ENCODE measurements around the gene ASF1B.
A peak's percentile ranks its signal among the peaks of the same experiment; 100 is the strongest.

Gene ASF1B

DNA sequence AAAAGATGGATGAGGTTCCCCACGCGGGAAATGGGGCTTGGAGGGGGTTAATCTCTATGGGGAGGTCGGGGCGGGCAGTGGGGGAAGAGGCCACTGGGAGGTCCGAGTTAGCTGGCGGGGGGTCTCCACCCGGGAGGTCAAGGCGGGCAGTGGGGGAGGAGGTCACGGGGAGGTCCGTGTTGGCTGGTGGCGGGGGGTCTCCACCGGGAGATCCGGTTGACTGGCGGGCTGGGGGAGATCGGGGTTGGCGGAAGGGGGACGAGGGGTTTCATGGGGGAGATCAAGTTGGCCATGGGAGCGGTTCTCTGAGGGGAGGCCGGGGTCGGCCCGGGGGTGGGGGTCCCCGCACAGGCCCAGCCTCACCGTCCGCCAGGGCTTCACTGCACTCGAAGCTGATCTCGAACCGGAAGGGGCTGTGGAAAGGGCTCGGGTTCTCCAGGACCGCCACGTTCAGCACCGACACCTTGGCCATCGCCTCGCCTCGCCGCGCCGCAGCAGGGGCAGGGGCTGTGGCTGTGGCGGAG is 342 bp downstream of the ASF1B start:
- TF ChIP-seq POLR2A (IDR thresholded peaks at IDR 0.05; ENCODE audit: low read length), result no peak
- TF ChIP-seq GATA1 (IDR thresholded peaks at IDR 0.05; ENCODE audit: low read depth, low read length), result no peak
- no peak for DNase-seq

GRCh38 chr19:14135355-14135754 is 1.0 kb downstream of the ASF1B start:
- no peak for DNase-seq
- TF ChIP-seq GATA1 (IDR thresholded peaks at IDR 0.05; ENCODE audit: low read depth, low read length) (no peak), POLR2A (IDR thresholded peaks at IDR 0.05; ENCODE audit: low read length) (no peak)

DNA sequence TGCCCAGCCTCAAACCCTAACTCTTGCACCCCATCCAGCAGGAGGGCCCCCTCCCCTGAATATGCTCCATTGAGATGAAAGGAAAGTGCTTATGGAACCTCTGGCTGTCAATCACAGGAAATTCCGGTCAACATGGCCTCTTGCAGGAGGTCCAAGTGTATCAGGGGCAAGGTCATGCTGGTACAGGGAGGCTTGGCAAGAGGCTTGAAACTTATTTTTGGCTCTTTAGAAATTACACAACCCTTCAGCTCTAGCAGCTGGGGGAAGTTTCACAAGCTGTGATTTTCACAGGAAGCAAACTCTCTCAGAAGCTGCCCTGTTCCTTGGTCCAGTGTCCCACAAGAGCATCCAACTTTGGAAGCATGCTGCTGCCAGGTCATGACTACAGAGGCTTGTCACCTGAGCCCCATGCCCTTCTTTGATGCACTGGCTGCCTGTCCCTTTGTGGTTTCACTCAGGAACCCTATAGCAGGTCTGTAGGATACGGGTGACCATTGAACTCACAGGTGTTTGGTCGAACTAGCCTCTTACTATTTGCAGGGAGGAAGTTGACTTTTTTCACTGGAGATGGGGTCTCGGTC is 8.4 kb downstream of the ASF1B start:
- TF ChIP-seq POLR2A (IDR thresholded peaks at IDR 0.05; ENCODE audit: low read length), result no peak
- no peak for TF ChIP-seq GATA1 (IDR thresholded peaks at IDR 0.05; ENCODE audit: low read depth, low read length)

DNA sequence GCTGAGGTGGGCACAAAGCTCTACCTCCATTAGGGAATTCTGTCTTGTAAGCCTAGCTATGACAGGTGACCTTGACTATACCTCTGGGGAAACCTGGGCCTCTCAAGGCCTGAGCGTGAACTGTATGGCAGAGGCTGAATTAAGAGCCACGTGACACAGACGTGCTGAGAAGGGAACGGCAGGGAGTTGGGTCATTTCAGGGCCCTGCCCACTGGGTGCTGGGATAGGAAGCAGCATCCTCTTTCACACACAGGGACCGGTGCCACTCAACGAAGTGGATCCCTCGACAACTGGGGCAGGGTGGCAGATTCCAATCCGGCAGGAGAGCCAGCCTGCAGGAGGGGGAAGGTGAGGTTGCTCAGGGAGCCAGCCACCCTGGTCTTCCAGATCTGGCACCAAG is 9.2 kb downstream of the ASF1B start:
- DNase-seq, result no peak
- TF ChIP-seq POLR2A (IDR thresholded peaks at IDR 0.05; ENCODE audit: low read length) (no peak), GATA1 (IDR thresholded peaks at IDR 0.05; ENCODE audit: low read depth, low read length) (no peak)

More for the DNA sequence above, 8.4 kb downstream of the ASF1B start:
- DNase-seq, result no peak

GRCh38 chr19:14122924-14123323 is 13.5 kb downstream of the ASF1B start:
- no peak for TF ChIP-seq GATA1 (IDR thresholded peaks at IDR 0.05; ENCODE audit: low read depth, low read length)
- no peak for TF ChIP-seq POLR2A (IDR thresholded peaks at IDR 0.05; ENCODE audit: low read length)
- DNase-seq, result no peak

DNA sequence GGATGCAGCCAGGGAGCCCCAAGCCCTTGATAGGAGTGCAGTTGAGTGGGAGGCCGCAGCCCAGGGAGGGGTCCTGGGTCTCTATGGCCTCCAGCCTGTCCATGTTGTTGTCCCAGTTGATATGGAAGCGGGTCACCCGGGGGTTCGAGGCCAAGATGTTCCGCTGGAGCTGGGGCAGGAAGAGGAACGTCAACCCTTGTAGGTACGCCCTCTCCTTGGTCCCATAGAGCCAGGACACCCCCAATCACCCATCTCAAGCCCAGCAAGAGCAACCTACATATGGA is 15.9 kb downstream of the ASF1B start:
- DNase-seq, result no peak
- TF ChIP-seq POLR2A (IDR thresholded peaks at IDR 0.05; ENCODE audit: low read length) (no peak), GATA1 (IDR thresholded peaks at IDR 0.05; ENCODE audit: low read depth, low read length) (no peak)

DNA sequence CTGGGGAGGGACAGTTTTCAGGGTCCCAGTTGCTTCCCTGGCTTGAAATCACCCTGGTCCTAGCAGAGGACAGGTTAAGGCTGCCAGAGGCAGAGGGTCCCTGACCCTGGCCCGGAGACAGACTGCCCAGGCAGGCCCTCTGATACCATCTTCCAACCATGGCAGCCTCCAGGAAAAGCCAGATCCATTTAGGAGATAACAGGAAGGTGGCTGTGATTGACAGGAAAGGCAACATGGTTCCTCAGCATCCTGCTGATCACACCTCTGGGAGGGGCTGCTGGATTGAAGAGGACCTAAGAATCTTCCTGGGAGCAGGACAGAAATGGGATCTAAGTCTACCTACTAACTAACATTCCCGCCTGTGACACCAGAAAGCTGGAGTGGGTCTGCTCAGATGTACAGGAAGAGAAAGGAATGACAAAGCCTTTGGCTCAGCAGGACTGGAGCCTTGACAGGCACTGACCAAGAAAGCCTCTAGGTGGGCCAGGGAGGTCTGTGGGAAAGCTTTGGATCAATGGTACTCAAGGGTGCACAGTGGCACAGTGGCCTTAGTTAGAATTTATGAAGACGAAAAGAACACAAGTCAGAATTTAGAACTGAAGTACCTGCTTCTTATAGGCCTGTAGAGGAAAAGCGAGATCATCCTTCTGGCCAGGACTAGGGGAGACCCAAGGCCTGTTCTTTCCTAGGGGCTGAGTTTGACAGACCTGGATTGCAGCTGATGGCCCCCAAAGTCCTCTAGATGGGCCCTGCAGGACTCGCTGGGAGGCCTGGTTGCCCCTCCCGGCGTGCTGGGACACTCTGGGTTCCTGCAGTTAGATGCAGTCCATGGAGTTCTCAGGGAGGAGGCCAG is 16.5 kb downstream of the ASF1B start:
- no peak for DNase-seq
- no peak for TF ChIP-seq POLR2A (IDR thresholded peaks at IDR 0.05; ENCODE audit: low read length)
- TF ChIP-seq GATA1 (IDR thresholded peaks at IDR 0.05; ENCODE audit: low read depth, low read length), result no peak

- no peak for TF ChIP-seq GATA1 (IDR thresholded peaks at IDR 0.05; ENCODE audit: low read depth, low read length)
- DNase-seq, result no peak
Measured at GRCh38 chr19:14119146-14119545, 17.2 kb downstream of the ASF1B start.

DNA sequence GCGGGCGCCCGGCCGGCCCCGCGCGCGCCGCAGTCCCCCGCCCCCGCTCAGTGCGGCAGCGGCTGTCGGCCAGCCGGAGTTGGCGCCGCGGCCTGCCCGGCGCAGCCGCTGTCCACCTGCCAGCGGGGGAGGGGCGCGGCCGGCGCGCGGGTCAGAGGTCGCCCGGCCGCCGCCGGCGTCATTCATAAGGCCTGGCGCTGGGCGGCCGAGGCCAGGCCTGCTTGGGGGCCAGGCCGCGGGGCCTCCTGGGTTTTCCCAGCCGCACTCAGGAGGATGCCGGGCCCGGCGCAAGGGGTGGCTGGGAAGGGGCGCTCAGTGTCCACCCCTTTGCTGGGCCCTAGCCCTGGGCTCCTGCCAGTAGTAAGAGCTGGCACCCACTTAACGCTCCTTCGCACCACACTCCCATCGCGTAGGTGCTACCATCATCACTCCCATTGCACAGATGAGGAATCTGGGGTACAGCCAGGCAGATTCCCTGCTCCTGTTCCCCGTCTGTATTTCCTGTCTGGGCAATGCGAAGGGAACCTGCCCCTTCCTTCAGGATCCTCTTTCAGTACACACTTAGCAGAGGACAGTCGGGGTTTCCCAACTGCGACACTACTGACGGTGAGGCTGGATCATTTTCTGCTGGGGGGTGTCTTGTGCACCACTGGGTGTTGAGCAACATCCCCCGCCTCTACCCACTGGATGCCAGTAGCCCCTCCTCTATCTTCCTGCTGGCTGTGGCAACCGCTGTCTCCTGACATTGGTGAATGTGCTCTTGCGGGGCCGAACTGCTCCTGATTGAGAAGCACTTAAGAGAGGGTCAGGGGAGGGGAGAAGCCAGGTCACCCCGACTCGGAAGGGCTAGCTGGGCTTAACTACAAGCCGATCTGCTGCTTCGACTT is 18.0 kb downstream of the ASF1B start:
- DNase-seq, result peak; percentile 50 to 59
- TF ChIP-seq GATA1 (IDR thresholded peaks at IDR 0.05; ENCODE audit: low read depth, low read length), result no peak
- TF ChIP-seq POLR2A (IDR thresholded peaks at IDR 0.05; ENCODE audit: low read length), result no peak

- no peak for TF ChIP-seq POLR2A (IDR thresholded peaks at IDR 0.05; ENCODE audit: low read length)
- no peak for TF ChIP-seq GATA1 (IDR thresholded peaks at IDR 0.05; ENCODE audit: low read depth, low read length)
- DNase-seq, result peak; percentile 99
Measured at GRCh38 chr19:14117668-14118164, 18.7 kb downstream of the ASF1B start, which contains the start of gene PRKACA. TSS of gene PRKACA (minus strand) at chr19:14117762. CDS start at chr19:14117547, 215 bp downstream.

DNA sequence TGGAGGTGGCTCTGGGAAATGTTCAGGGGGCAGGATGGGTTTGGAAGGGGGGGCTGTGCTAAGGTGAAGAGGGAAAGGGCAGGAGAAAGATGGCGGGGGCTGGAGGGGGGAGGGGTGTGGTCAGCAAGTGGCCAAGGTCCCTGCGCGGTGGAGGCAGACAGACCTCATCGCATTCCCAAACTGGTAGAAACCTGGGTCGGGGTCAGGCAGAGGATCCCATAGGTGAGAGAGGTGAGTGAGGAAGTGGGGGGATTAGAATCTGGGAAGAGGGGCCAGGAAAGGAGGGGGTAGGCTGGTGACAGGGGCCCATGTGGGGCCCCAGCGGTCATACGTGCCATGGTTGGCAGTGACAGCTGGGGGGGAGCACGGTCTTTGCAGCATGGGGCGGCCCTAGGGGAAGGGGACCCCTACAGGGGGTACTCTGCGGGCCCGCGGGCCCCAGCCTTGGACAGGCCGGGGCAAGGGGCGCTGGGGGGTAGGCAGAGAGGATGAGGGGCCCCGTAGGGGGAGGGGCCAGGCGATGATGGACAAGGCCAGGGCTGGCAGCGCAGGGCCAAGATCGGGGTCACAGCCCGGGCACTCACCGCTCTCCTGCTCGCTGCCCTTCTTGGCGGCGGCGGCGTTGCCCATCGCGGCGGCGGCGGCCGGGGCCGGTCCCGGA is 19.3 kb downstream of the ASF1B start:
- TF ChIP-seq GATA1 (IDR thresholded peaks at IDR 0.05; ENCODE audit: low read depth, low read length) (no peak), POLR2A (IDR thresholded peaks at IDR 0.05; ENCODE audit: low read length) (no peak)
- no peak for DNase-seq

GRCh38 chr19:14116525-14116917 is 19.9 kb downstream of the ASF1B start:
- TF ChIP-seq GATA1 (IDR thresholded peaks at IDR 0.05; ENCODE audit: low read depth, low read length) (no peak), POLR2A (IDR thresholded peaks at IDR 0.05; ENCODE audit: low read length) (no peak)
- no peak for DNase-seq

- TF ChIP-seq GATA1 (IDR thresholded peaks at IDR 0.05; ENCODE audit: low read depth, low read length) (no peak), POLR2A (IDR thresholded peaks at IDR 0.05; ENCODE audit: low read length) (no peak)
- no peak for DNase-seq
Measured at GRCh38 chr19:14115756-14116155, 20.6 kb downstream of the ASF1B start.
